ENCODE measurements around the gene ZHX3. TPM values are rescaled to one million over a fixed set of nuclear protein-coding genes. Genes with fewer than 3 reads are reported as not detected.

ZHX3 gene
- total RNA-seq, 1 experiment from 2014 or later = 22.7 TPM

GRCh38 chr20:41138475-41139226 is 178.9 kb downstream of the ZHX3 start:
- Mint-ChIP-seq H3K27me3 (ENCODE audit: unreplicated experiment) (no peaks in the 10 kb centered on the region), H3K4me3 (ENCODE audit: low read depth, unreplicated experiment) (peak overlapping the region; percentile 78), H3K36me3 (ENCODE audit: insufficient read depth, unreplicated experiment) (peaks cover 40% of the 10 kb centered on the region), H3K4me1 (ENCODE audit: low read depth, unreplicated experiment) (peaks cover 50% of the 10 kb centered on the region), H3K27ac (ENCODE audit: unreplicated experiment) (peak overlapping the region; percentile 48), H3K9me3 (ENCODE audit: low read depth, unreplicated experiment) (no peaks in the 10 kb centered on the region)
- CTCF ChIA-PET = interaction anchor here (0.6 to 1.7 kb wide), 5 partner anchors 106 to 335 kb away, joined by 3 to 9 read pairs (median 3); partner anchors contain the start of gene LPIN3
- TF ChIP-seq, protein P1, sequence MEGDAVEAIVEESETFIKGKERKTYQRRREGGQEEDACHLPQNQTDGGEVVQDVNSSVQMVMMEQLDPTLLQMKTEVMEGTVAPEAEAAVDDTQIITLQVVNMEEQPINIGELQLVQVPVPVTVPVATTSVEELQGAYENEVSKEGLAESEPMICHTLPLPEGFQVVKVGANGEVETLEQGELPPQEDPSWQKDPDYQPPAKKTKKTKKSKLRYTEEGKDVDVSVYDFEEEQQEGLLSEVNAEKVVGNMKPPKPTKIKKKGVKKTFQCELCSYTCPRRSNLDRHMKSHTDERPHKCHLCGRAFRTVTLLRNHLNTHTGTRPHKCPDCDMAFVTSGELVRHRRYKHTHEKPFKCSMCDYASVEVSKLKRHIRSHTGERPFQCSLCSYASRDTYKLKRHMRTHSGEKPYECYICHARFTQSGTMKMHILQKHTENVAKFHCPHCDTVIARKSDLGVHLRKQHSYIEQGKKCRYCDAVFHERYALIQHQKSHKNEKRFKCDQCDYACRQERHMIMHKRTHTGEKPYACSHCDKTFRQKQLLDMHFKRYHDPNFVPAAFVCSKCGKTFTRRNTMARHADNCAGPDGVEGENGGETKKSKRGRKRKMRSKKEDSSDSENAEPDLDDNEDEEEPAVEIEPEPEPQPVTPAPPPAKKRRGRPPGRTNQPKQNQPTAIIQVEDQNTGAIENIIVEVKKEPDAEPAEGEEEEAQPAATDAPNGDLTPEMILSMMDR (IDR thresholded peaks at IDR 0.05; ENCODE audit: unreplicated experiment) = no peak
- intact Hi-C loops (cut with micrococcal nuclease; ENCODE audit: unreplicated experiment) = no loop called here
- BruUV-seq (replicated peaks) = no TSS peak
- no peak for DNase-seq

DNA sequence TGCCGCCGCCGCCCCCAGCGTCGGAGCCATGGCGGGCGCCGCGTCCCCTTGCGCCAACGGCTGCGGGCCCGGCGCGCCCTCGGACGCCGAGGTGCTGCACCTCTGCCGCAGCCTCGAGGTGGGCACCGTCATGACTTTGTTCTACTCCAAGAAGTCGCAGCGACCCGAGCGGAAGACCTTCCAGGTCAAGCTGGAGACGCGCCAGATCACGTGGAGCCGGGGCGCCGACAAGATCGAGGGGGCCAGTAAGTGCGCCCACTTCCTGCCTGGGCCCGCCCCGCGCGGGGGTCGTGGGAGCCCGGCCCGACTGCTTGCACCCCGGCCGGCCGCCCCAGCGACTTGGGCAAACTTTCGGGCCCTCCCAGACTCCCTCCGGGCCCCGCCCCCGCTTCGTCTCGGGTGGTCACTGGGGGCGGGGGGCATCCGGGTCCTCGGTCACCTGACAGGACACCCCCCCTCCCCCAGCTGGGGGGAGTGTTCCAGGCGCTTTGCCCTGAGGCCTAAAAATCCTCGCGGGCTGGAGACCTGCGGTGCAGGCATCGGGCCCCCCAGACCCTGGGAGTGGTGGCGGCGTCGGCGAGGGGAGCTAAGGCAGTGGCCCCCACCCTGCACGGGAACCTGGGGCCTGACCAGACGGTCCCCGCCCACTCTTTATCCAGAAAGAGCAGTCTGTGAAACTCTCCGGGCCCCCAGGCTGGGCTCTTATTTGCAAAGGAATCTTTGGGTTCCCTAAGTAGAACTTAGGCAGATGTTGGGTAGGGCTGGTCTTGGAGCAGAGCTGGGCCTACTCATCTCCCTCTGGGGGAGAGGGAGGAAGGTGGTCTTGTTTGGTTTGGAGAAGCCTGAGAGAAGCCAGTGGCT is 179.7 kb downstream of the ZHX3 start:
- peaks cover 50% of the 10 kb centered on the region for H3K4me1 Mint-ChIP-seq (ENCODE audit: low read depth, unreplicated experiment)
- CTCF ChIA-PET = interaction anchor here (0.6 to 2.9 kb wide), 6 partner anchors 107 to 336 kb away, joined by 3 to 56 read pairs (median 4); partner anchors contain the start of gene LPIN3

DNA sequence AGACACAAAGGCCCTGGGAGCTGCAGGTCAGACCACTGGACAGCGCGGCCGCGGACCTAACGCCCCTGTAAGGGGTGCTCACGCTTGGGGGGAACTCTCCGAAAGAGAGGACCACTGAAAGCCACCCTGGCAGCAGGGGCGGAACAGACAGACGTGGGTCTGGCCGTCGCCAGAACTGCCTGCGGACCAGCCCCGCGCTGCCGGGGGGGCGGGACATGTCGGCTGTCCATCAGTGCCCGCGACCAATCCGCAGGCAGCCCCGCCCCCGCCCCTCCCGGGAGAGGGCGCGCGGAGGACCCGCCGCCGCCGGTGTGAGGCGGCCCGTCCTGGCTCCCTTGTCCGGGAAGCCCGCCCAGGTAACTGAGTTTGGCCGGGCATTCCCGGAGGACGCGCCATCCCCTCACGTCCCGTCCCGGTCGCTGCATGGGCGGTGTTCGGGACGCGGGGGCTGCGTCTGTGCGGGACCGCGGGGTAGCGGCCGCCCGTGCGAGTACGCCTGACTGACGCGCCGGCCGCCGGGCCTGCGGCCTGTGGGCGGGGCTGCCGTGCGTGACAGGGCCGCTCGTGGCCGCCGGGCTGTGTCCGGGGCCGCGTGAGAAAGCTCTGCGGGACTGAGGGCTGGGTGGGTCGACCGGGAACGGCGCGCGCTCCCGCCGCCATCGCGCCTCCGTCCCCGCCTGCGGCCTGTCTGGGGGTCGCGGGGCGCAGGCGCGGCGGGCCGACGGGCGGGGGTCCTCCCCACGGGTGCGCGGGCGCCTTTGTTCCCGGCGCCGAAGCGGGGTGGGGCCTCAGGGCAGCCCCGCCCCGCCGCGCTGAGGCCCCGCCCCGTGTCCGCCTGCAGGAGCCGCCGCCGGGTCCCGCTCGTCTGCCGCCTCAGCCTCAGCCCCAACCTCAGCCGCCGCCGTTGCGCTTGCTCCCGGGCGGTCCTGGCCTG is 180.6 kb downstream of the ZHX3 start, which contains the start of gene PLCG1:
PLCG1 (plus strand) TSS at position 864 of the 934 bp plus-strand sequence. CDS start 99 bp downstream, outside the sequence.
- peak within 1 kb of the TSS; percentile 82 for H3K27ac Mint-ChIP-seq (ENCODE audit: unreplicated experiment)
- peak; percentile 96 for DNase-seq
- TF ChIP-seq, protein P1 (IDR thresholded peaks at IDR 0.05; ENCODE audit: unreplicated experiment) = no peak
- H3K27me3 Mint-ChIP-seq (ENCODE audit: unreplicated experiment) = no peaks in the 10 kb centered on the region
- peak within 1 kb of the TSS; percentile 78 for H3K4me3 Mint-ChIP-seq (ENCODE audit: low read depth, unreplicated experiment)
- CTCF ChIA-PET = interaction anchor here (0.7 to 2.9 kb wide), 6 partner anchors 9 to 203 kb away, joined by 3 to 56 read pairs (median 3); partner anchors contain the start of gene LPIN3
- peaks cover 45% of the 10 kb centered on the region for H3K4me1 Mint-ChIP-seq (ENCODE audit: low read depth, unreplicated experiment)
- no TSS peak for BruUV-seq (replicated peaks)
- no peaks in the 10 kb centered on the region for H3K9me3 Mint-ChIP-seq (ENCODE audit: low read depth, unreplicated experiment)
- intact Hi-C loops (cut with micrococcal nuclease; ENCODE audit: unreplicated experiment) = no loop called here
- peaks cover 44% of the 10 kb centered on the region for H3K36me3 Mint-ChIP-seq (ENCODE audit: insufficient read depth, unreplicated experiment)

More for the DNA sequence above, 179.7 kb downstream of the ZHX3 start:
- Mint-ChIP-seq H3K27ac (ENCODE audit: unreplicated experiment) (peak overlapping the region; percentile 48), H3K4me3 (ENCODE audit: low read depth, unreplicated experiment) (peak overlapping the region; percentile 78), H3K27me3 (ENCODE audit: unreplicated experiment) (no peaks in the 10 kb centered on the region), H3K9me3 (ENCODE audit: low read depth, unreplicated experiment) (no peaks in the 10 kb centered on the region), H3K36me3 (ENCODE audit: insufficient read depth, unreplicated experiment) (peaks cover 40% of the 10 kb centered on the region)
- BruUV-seq (replicated peaks) = no TSS peak
- intact Hi-C loops (cut with micrococcal nuclease; ENCODE audit: unreplicated experiment) = no loop called here
- peak; percentile 77 for DNase-seq
- TF ChIP-seq, protein P1 (IDR thresholded peaks at IDR 0.05; ENCODE audit: unreplicated experiment) = no peak
